Mesendoderm (in vitro differentiated cells): Measurements from ENCODE around the gene TSPAN15.

Experiments used
- DNase-seq: peaks from one replicate; pipeline ENCODE4 v3.0.0; 2013
- H2AK5ac ChIP-seq: 2 replicates; pipeline ENCODE4 v1.6.1; 2013; ENCODE audit warnings: low read length, inconsistent platforms
- H2BK120ac ChIP-seq: 2 replicates; pipeline ENCODE4 v1.6.1; 2013; ENCODE audit warnings: low read depth, mild to moderate bottlenecking, low read length, moderate library complexity, mixed read lengths
- H2BK15ac ChIP-seq: replicated peaks from 2 replicates; pipeline ENCODE4 v1.6.1; 2013; ENCODE audit warnings: low read depth, mild to moderate bottlenecking, moderate library complexity
- H2BK5ac ChIP-seq: 2 replicates; pipeline ENCODE4 v1.6.1; 2013; ENCODE audit warnings: low read length, inconsistent platforms
- H3K18ac ChIP-seq: 2 replicates; pipeline ENCODE4 v1.6.1; 2013; ENCODE audit warnings: mild to moderate bottlenecking, low read length, mixed read lengths
- H3K23ac ChIP-seq: one replicate; pipeline ENCODE4 v1.6.1; 2013; ENCODE audit warnings: low read length
- H3K27ac ChIP-seq: 2 replicates; pipeline ENCODE4 v1.5.1; 2013; ENCODE audit warnings: low read depth, mild to moderate bottlenecking, inconsistent platforms, low read length, moderate library complexity
- H3K27me3 ChIP-seq: 2 replicates; pipeline ENCODE4 v1.6.1; 2013; ENCODE audit warnings: low read length, control low read depth, mild to moderate bottlenecking, inconsistent platforms; ENCODE audit not compliant: insufficient read depth, poor library complexity
- H3K36me3 ChIP-seq: 2 replicates; pipeline ENCODE4 v1.6.1; 2013; ENCODE audit warnings: low read length, inconsistent platforms; ENCODE audit not compliant: control insufficient read depth, insufficient read depth
- H3K4ac ChIP-seq: one replicate; pipeline ENCODE4 v1.6.1; 2013; ENCODE audit warnings: low read depth, mild to moderate bottlenecking, low read length, moderate library complexity
- H3K4me1 ChIP-seq: 2 replicates; pipeline ENCODE4 v1.6.1; 2013; ENCODE audit warnings: low read depth, low read length, inconsistent platforms; ENCODE audit not compliant: control insufficient read depth
- H3K4me2 ChIP-seq: 2 replicates; pipeline ENCODE4 v1.6.1; 2013; ENCODE audit warnings: low read length
- H3K4me3 ChIP-seq: 2 replicates; pipeline ENCODE4 v1.5.1; 2013; ENCODE audit warnings: mild to moderate bottlenecking, low read length
- H3K56ac ChIP-seq: one replicate; pipeline ENCODE4 v1.6.1; 2013; ENCODE audit warnings: low read length
- H3K79me1 ChIP-seq: 2 replicates; pipeline ENCODE4 v1.6.1; 2013; ENCODE audit warnings: low read length, inconsistent platforms
- H3K79me2 ChIP-seq: 2 replicates; pipeline ENCODE4 v1.6.1; 2013; ENCODE audit warnings: mild to moderate bottlenecking, low read length; ENCODE audit not compliant: control insufficient read depth, insufficient read depth
- H3K9ac ChIP-seq: 2 replicates; pipeline ENCODE4 v1.6.1; 2013; ENCODE audit warnings: low read length, inconsistent platforms
- H4K5ac ChIP-seq: one replicate; pipeline ENCODE4 v1.6.1; 2013; ENCODE audit warnings: low read length
- H4K8ac ChIP-seq: one replicate; pipeline ENCODE4 v1.6.1; 2013; ENCODE audit warnings: low read depth, mild to moderate bottlenecking, control low read depth, low read length, moderate library complexity
- WGBS: extraction: QIAGEN DNeasy Blood & Tissue Kit; methylation state at CpG from one replicate; pipeline ENCODE4 v1.1.7; 2013; ENCODE audit warnings: low lambda C conversion rate, missing lambda C conversion rate; ENCODE audit not compliant: insufficient coverage; ENCODE audit errors: extremely low coverage; 5-methylcytosine and 5-hydroxymethylcytosine counted together

TSPAN15 gene

GRCh38 chr10:69506487-69506833 lies 55.2 kb downstream of the TSPAN15 start:
- WGBS = no CpG with 5 or more reads among the region's 3 CpGs
- Histone ChIP-seq H3K4me2 (no peak overlapping the region), H2BK15ac (no peak overlapping the region), H3K4ac (no peak overlapping the region), H3K23ac (no peak overlapping the region), H3K79me1 (no peaks in the 10 kb centered on the region), H3K4me1 (no peaks in the 10 kb centered on the region), H3K27me3 (no peaks in the 10 kb centered on the region), H2BK120ac (no peak overlapping the region), H3K27ac (no peak overlapping the region), H4K5ac (no peak overlapping the region), H3K4me3 (no peak overlapping the region), H3K36me3 (no peaks in the 10 kb centered on the region), H2BK5ac (no peak overlapping the region), H2AK5ac (no peak overlapping the region), H3K9ac (no peak overlapping the region), H3K56ac (no peak overlapping the region), H3K79me2 (no peaks in the 10 kb centered on the region), H4K8ac (no peak overlapping the region), H3K18ac (no peak overlapping the region)
- no peak for DNase-seq

- H3K56ac ChIP-seq = peak overlapping the region; percentile 44
- H2BK15ac ChIP-seq = no peak overlapping the region
- H4K5ac ChIP-seq = no peak overlapping the region
- WGBS = no CpG with 5 or more reads among the region's 19 CpGs
- no peak overlapping the region for H3K23ac ChIP-seq
- H4K8ac ChIP-seq = no peak overlapping the region
- no peak overlapping the region for H2BK5ac ChIP-seq
- H3K18ac ChIP-seq = no peak overlapping the region
- no peak overlapping the region for H3K4me3 ChIP-seq
- H2AK5ac ChIP-seq = no peak overlapping the region
- H3K4ac ChIP-seq = no peak overlapping the region
- H3K9ac ChIP-seq = no peak overlapping the region
- H3K79me1 ChIP-seq = no peaks in the 10 kb centered on the region
- no peaks in the 10 kb centered on the region for H3K4me1 ChIP-seq
- H2BK120ac ChIP-seq = no peak overlapping the region
- no peak overlapping the region for H3K27ac ChIP-seq
- no peaks in the 10 kb centered on the region for H3K27me3 ChIP-seq
- H3K36me3 ChIP-seq = no peaks in the 10 kb centered on the region
- H3K4me2 ChIP-seq = no peak overlapping the region
- no peak for DNase-seq
- no peaks in the 10 kb centered on the region for H3K79me2 ChIP-seq
Observed at GRCh38 chr10:69506834-69507713, 55.8 kb downstream of the TSPAN15 start.

DNA sequence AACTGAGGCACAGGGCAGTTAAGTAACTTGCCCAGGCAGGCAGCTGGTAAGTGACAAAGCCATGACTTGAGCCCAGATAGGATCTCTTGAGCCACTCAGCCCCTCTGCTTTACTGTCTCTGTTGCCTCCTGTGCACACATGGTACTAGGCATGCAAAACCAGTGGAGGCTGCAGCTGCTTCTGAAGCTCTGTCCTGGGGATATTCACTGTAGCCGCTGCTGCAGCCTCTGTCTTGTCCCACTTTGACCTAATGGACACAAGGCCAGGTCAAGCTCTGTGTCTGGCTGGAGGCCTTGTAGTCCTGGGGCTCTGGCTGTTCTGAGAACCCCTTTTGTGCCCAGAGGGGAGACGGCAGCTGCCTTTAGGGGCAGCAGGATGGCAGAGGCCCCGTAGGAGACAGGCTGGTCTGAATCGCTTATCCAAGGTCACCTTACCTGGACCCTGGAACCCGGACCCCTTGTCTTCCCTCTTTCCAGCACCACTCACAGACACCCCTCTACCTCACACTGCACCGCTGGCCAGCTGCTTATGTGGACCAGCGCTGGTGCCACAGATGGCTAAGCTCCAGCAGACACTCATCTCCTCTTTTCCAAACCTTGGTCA lies 57.6 kb downstream of the TSPAN15 start:
- no peak overlapping the region for H3K56ac ChIP-seq
- no peaks in the 10 kb centered on the region for H3K79me1 ChIP-seq
- no peak overlapping the region for H4K5ac ChIP-seq
- no peaks in the 10 kb centered on the region for H3K36me3 ChIP-seq
- no peak overlapping the region for H3K18ac ChIP-seq
- no peak for DNase-seq
- H3K27ac ChIP-seq = no peak overlapping the region
- no CpG with 5 or more reads among the region's 7 CpGs for WGBS
- no peaks in the 10 kb centered on the region for H3K27me3 ChIP-seq
- H2BK5ac ChIP-seq = no peak overlapping the region
- H3K9ac ChIP-seq = no peak overlapping the region
- no peaks in the 10 kb centered on the region for H3K79me2 ChIP-seq
- no peak overlapping the region for H3K23ac ChIP-seq
- no peak overlapping the region for H3K4me3 ChIP-seq
- H2BK15ac ChIP-seq = no peak overlapping the region
- H3K4ac ChIP-seq = no peak overlapping the region
- no peak overlapping the region for H2AK5ac ChIP-seq
- H2BK120ac ChIP-seq = no peak overlapping the region
- no peaks in the 10 kb centered on the region for H3K4me1 ChIP-seq
- H3K4me2 ChIP-seq = no peak overlapping the region
- H4K8ac ChIP-seq = no peak overlapping the region

GRCh38 chr10:69512901-69513300 lies 61.6 kb downstream of the TSPAN15 start:
- H3K4me2 ChIP-seq = no peak overlapping the region
- no peak overlapping the region for H2AK5ac ChIP-seq
- no peak overlapping the region for H4K8ac ChIP-seq
- no peak overlapping the region for H3K56ac ChIP-seq
- no peaks in the 10 kb centered on the region for H3K79me2 ChIP-seq
- H3K18ac ChIP-seq = no peak overlapping the region
- no peaks in the 10 kb centered on the region for H3K79me1 ChIP-seq
- H2BK15ac ChIP-seq = no peak overlapping the region
- H2BK120ac ChIP-seq = no peak overlapping the region
- no peak overlapping the region for H3K4ac ChIP-seq
- no peak overlapping the region for H4K5ac ChIP-seq
- no peak overlapping the region for H2BK5ac ChIP-seq
- no peaks in the 10 kb centered on the region for H3K27me3 ChIP-seq
- H3K4me1 ChIP-seq = no peaks in the 10 kb centered on the region
- no CpG with 5 or more reads among the region's 2 CpGs for WGBS
- no peak for DNase-seq
- H3K36me3 ChIP-seq = no peaks in the 10 kb centered on the region
- no peak overlapping the region for H3K4me3 ChIP-seq
- H3K9ac ChIP-seq = no peak overlapping the region
- no peak overlapping the region for H3K23ac ChIP-seq
- H3K27ac ChIP-seq = no peak overlapping the region

DNA sequence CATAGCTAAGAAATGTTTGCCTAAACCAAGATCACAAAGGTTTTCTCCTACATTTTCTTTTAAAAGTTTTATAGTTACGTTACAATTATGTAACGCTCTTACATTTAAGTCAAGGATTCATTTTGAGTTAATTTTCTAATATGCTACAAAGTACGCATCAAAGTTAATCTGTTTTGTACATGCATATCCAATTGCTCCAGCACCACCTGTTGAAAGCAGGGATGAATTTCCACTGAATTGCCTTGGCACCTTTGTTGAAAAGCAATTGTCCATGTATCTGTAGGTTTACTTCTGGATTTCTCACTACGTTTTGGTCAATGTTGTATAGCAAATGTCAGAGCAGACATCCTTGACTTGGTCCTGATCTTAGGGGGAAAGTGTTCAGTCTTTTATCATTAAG lies 62.4 kb downstream of the TSPAN15 start:
- Histone ChIP-seq H3K4me1 (no peaks in the 10 kb centered on the region), H3K4me3 (no peak overlapping the region), H3K79me2 (no peaks in the 10 kb centered on the region), H2AK5ac (no peak overlapping the region), H3K18ac (no peak overlapping the region), H3K27ac (no peak overlapping the region), H3K23ac (no peak overlapping the region), H3K27me3 (no peaks in the 10 kb centered on the region), H2BK120ac (no peak overlapping the region), H3K4ac (no peak overlapping the region), H4K8ac (no peak overlapping the region), H3K4me2 (no peak overlapping the region), H3K9ac (no peak overlapping the region), H2BK15ac (no peak overlapping the region), H2BK5ac (no peak overlapping the region), H4K5ac (no peak overlapping the region), H3K36me3 (no peaks in the 10 kb centered on the region), H3K79me1 (no peaks in the 10 kb centered on the region), H3K56ac (no peak overlapping the region)
- no CpG with 5 or more reads among the region's 4 CpGs for WGBS
- DNase-seq = no peak
